Liver (tissue), 9 donors: ENCODE data around the gene MMRN1. TPM values are rescaled to one million over a fixed set of nuclear protein-coding genes. Genes with fewer than 3 reads are reported as not detected.

Source experiments
- DNase-seq: peaks from one replicate; pipeline ENCODE4 v3.0.0-alpha.2; 2017; ENCODE audit warnings: low spot score
- H3K27ac ChIP-seq, 2 donors: one replicate each; pipeline ENCODE4 v1.7.0; 2013; ENCODE audit warnings: inconsistent platforms in 2 of 2, low read length in 2 of 2, control low read depth in 1 of 2, low read depth in 1 of 2, mild to moderate bottlenecking in 1 of 2
- H3K27me3 ChIP-seq, 4 donors: one replicate each; pipeline versions ENCODE4 v1.6.1 to v1.7.0; 2013; ENCODE audit warnings: low read length in 3 of 4, inconsistent platforms in 1 of 4, mild to moderate bottlenecking in 1 of 4, moderate library complexity in 1 of 4; ENCODE audit not compliant: control insufficient read depth in 4 of 4, insufficient read depth in 4 of 4
- H3K36me3 ChIP-seq, 4 donors: one replicate each; pipeline versions ENCODE4 v1.6.1 to v1.7.0; 2013; ENCODE audit warnings: low read length in 3 of 4, mild to moderate bottlenecking in 3 of 4, low read depth in 1 of 4, moderate library complexity in 1 of 4; ENCODE audit not compliant: control insufficient read depth in 4 of 4, insufficient read depth in 3 of 4
- H3K4me1 ChIP-seq, 4 donors: one replicate each; pipeline versions ENCODE4 v1.6.1 to v1.7.0; 2013; ENCODE audit warnings: low read length in 3 of 4, mild to moderate bottlenecking in 3 of 4, moderate library complexity in 1 of 4; ENCODE audit not compliant: control insufficient read depth in 4 of 4, insufficient read depth in 4 of 4
- H3K4me3 ChIP-seq, 3 donors: one replicate each; pipeline versions ENCODE4 v1.6.1 to v1.7.0; 2013; ENCODE audit warnings: low read length in 3 of 3, control low read depth in 1 of 3, low read depth in 1 of 3, mild to moderate bottlenecking in 1 of 3
- H3K9ac ChIP-seq, 2 donors: one replicate each; pipeline ENCODE4 v1.7.0; 2013; ENCODE audit warnings: low read length in 2 of 2, mild to moderate bottlenecking in 2 of 2, moderate library complexity in 2 of 2, control low read depth in 1 of 2, low read depth in 1 of 2
- H3K9me3 ChIP-seq, 4 donors: one replicate each; pipeline versions ENCODE4 v1.6.1 to v1.7.0; 2013; ENCODE audit warnings: low read length in 3 of 4; ENCODE audit not compliant: control insufficient read depth in 4 of 4
- CTCF ChIP-seq: fragments of 150-350 bp; IDR thresholded peaks from 2 replicates; pipeline ENCODE4 v1.5.1; 2017; ENCODE audit warnings: improper control_type of control experiment, low read depth, low read length; ENCODE audit not compliant: missing input control
- EGR1 ChIP-seq, 2 donors: IDR thresholded peaks; 2 replicates each; pipeline ENCODE4 v1.6.1; 2016 to 2018; ENCODE audit warnings: antibody characterized with exemption in 2 of 2, low read depth in 2 of 2
- FOXA1 ChIP-seq: IDR thresholded peaks from 2 replicates; pipeline ENCODE4 v1.6.1; 2016; ENCODE audit warnings: antibody characterized with exemption
- FOXA2 ChIP-seq: IDR thresholded peaks from 2 replicates; pipeline ENCODE4 v1.6.1; 2016; ENCODE audit warnings: antibody characterized with exemption
- GABPA ChIP-seq, 2 donors: IDR thresholded peaks in 1 of 2; conservative IDR thresholded peaks in 1 of 2; 2 replicates each; pipeline ENCODE4 v1.6.1; 2016; ENCODE audit warnings: antibody characterized with exemption in 2 of 2, mild to moderate bottlenecking in 1 of 2, moderate library complexity in 1 of 2
- HNF4A ChIP-seq, 2 donors: conservative IDR thresholded peaks; 2 replicates each; pipeline ENCODE4 v1.6.1; 2016; ENCODE audit warnings: antibody characterized with exemption in 2 of 2, mild to moderate bottlenecking in 2 of 2
- HNF4G ChIP-seq: IDR thresholded peaks from 2 replicates; pipeline ENCODE4 v1.6.1; 2016; ENCODE audit warnings: antibody characterized with exemption
- JUND ChIP-seq, 2 donors: IDR thresholded peaks; 2 replicates each; pipeline ENCODE4 v1.6.1; 2016; ENCODE audit warnings: antibody characterized with exemption in 2 of 2
- NR2F2 ChIP-seq: IDR thresholded peaks from 2 replicates; pipeline ENCODE4 v1.6.1; 2016; ENCODE audit warnings: antibody characterized with exemption
- RAD21 ChIP-seq, 2 donors: IDR thresholded peaks; 2 replicates each; pipeline ENCODE4 v1.6.1; 2016; ENCODE audit warnings: antibody characterized with exemption in 2 of 2, mild to moderate bottlenecking in 2 of 2
- REST ChIP-seq: IDR thresholded peaks from 2 replicates; pipeline ENCODE4 v1.6.1; 2016; ENCODE audit warnings: antibody characterized with exemption, mild to moderate bottlenecking
- RXRA ChIP-seq, 2 donors: IDR thresholded peaks; 2 replicates each; pipeline ENCODE4 v1.6.1; 2017 to 2018; ENCODE audit warnings: antibody characterized with exemption in 2 of 2, mild to moderate bottlenecking in 1 of 2
- SP1 ChIP-seq: IDR thresholded peaks from 2 replicates; pipeline ENCODE4 v1.6.1; 2018; ENCODE audit warnings: antibody characterized with exemption, mild to moderate bottlenecking
- TAF1 ChIP-seq: conservative IDR thresholded peaks from 2 replicates; pipeline ENCODE4 v1.6.1; 2016; ENCODE audit warnings: antibody characterized with exemption, mild to moderate bottlenecking
- YY1 ChIP-seq: IDR thresholded peaks from 2 replicates; pipeline ENCODE4 v1.6.1; 2016; ENCODE audit warnings: antibody characterized with exemption, mild to moderate bottlenecking
- WGBS: extraction: QIAGEN DNeasy Blood & Tissue Kit; methylation state at CpG from one replicate; pipeline ENCODE4 v1.1.7; 2013; 5-methylcytosine and 5-hydroxymethylcytosine counted together
- polyA plus RNA-seq, 2 donors: library from polyadenylated mRNA; stranded (reverse) in 1 of 2; unstranded in 1 of 2; fragments of 200-250 nt in 1 of 2; fragments of >200 nt in 1 of 2; fragmentation: Nextera tagmentation in 1 of 2; extraction: Ambion mirVana in 1 of 2; gene quantifications; one replicate each; pipeline versions ENCODE4 v1.2.1 to v1.2.3, GENCODE V29; 2013 to 2015
- total RNA-seq, 2 donors: library from RNA; depleted of rRNA; stranded (reverse); fragments of >200 nt; gene quantifications; one replicate each; pipeline ENCODE4 v1.2.3, GENCODE V29; 2014
- TF ChIP-seq, protein P1 (sequence below): IDR thresholded peaks from 2 replicates; pipeline ENCODE4 v1.6.1; 2016; ENCODE audit warnings: antibody characterized with exemption
- TF ChIP-seq, protein P2 (sequence below): IDR thresholded peaks from 2 replicates; pipeline ENCODE4 v1.6.1; 2016; ENCODE audit warnings: antibody characterized with exemption
- TF ChIP-seq, protein P3 (sequence below): IDR thresholded peaks from 2 replicates; pipeline ENCODE4 v1.6.1; 2016; ENCODE audit warnings: antibody characterized with exemption
- donor health status: healthy.
- donor health status: healthy.
- donor health status: healthy.
- donor health status: healthy.
- donor health status: healthy.

Gene MMRN1
- total and polyA plus RNA-seq, 4 donors: 4.4 to 15.6 (median 10.2) TPM

DNA sequence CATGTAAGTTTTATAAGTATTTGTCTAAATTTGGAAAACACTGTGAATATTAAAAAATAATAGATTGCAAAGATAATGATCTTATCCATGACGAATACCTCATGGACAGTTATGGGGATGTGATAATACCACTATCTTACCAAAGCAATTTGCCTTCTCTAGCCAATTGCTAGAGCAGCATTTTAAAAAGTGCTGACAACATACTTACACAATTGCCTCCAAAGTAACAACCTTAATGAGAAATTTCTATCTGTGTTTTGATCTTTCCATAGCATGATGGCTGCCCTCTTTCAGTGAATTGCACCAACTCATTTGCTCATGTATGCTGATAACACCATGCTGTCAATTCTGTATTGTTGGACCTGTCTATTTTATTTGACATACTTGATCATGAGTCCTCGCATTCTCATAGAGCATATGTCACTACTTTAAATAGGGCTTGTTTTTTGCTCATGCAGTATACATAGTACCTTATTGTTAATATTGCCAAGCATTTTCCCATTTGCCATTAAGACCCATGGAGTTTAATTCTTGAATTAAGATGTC is 87.2 kb downstream of the MMRN1 start:
- DNase-seq: no peak
- H3K27me3 ChIP-seq: no peaks in the 10 kb centered on the region
- H3K4me3 ChIP-seq: no peak overlapping the region
- 82% methylated on average over 2 of the region's 2 CpGs for WGBS
- no peaks in the 10 kb centered on the region for H3K36me3 ChIP-seq
- no peak overlapping the region for H3K9ac ChIP-seq
- no peaks in the 10 kb centered on the region for H3K4me1 ChIP-seq
- no peak overlapping the region for H3K27ac ChIP-seq
- TF ChIP-seq NR2F2 (no peak), SP1 (no peak), GABPA (IDR thresholded peaks at IDR 0.05 in 1 of 2, conservative IDR thresholded peaks at IDR 0.05 in 1 of 2) (no peak), JUND (IDR thresholded peaks at IDR 0.05) (no peak), FOXA1 (no peak), HNF4A (conservative IDR thresholded peaks at IDR 0.05) (no peak), FOXA2 (no peak), CTCF (no peak), REST (no peak), EGR1 (IDR thresholded peaks at IDR 0.05; ENCODE audit: low read depth in 2 of 2) (no peak), RXRA (IDR thresholded peaks at IDR 0.05) (no peak)
- TF ChIP-seq, protein P1, sequence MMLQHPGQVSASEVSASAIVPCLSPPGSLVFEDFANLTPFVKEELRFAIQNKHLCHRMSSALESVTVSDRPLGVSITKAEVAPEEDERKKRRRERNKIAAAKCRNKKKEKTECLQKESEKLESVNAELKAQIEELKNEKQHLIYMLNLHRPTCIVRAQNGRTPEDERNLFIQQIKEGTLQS: no peak
- TF ChIP-seq, protein P2, sequence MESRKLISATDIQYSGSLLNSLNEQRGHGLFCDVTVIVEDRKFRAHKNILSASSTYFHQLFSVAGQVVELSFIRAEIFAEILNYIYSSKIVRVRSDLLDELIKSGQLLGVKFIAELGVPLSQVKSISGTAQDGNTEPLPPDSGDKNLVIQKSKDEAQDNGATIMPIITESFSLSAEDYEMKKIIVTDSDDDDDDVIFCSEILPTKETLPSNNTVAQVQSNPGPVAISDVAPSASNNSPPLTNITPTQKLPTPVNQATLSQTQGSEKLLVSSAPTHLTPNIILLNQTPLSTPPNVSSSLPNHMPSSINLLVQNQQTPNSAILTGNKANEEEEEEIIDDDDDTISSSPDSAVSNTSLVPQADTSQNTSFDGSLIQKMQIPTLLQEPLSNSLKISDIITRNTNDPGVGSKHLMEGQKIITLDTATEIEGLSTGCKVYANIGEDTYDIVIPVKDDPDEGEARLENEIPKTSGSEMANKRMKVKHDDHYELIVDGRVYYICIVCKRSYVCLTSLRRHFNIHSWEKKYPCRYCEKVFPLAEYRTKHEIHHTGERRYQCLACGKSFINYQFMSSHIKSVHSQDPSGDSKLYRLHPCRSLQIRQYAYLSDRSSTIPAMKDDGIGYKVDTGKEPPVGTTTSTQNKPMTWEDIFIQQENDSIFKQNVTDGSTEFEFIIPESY: no peak
- H3K9me3 ChIP-seq: no peaks in the 10 kb centered on the region

DNA sequence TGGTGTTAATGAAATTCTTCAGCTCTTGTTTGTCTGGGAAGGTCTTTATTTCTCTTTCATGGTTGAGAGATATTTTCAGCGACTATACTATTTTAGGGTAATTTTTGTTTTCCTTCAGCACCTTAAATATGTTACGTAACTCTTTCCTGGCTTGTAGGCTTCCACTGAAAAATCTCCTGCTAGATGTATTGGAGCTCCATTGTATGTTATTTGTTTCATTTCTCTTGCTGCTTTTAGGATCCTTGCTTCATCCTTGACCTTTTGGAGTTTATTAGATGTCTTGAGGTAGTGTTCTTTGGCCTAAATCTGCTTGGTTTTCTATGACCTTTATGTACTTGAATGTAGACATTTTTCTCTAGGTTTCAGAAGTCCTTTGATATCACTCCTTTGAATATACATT is 93.6 kb downstream of the MMRN1 start:
- Histone ChIP-seq H3K9me3 (peaks cover 0 to 2% (median 0%) of the 10 kb centered on the region in 4 donors), H3K4me3 (no peak overlapping the region), H3K4me1 (no peaks in the 10 kb centered on the region), H3K36me3 (no peaks in the 10 kb centered on the region), H3K27me3 (no peaks in the 10 kb centered on the region), H3K27ac (no peak overlapping the region), H3K9ac (no peak overlapping the region)
- WGBS: 94% methylated on average over 2 of the region's 2 CpGs
- no peak for DNase-seq
- TF ChIP-seq JUND (IDR thresholded peaks at IDR 0.05): no peak
- no peak for TF ChIP-seq FOXA1
- no peak for TF ChIP-seq NR2F2
- no peak for TF ChIP-seq FOXA2
- no peak for TF ChIP-seq YY1
- no peak for TF ChIP-seq SP1
- TF ChIP-seq EGR1 (IDR thresholded peaks at IDR 0.05; ENCODE audit: low read depth in 2 of 2): no peak
- TF ChIP-seq, protein P3, sequence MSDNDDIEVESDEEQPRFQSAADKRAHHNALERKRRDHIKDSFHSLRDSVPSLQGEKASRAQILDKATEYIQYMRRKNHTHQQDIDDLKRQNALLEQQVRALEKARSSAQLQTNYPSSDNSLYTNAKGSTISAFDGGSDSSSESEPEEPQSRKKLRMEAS: no peak
- no peak for TF ChIP-seq RAD21 (IDR thresholded peaks at IDR 0.05)
- no peak for TF ChIP-seq GABPA (IDR thresholded peaks at IDR 0.05 in 1 of 2, conservative IDR thresholded peaks at IDR 0.05 in 1 of 2)
- TF ChIP-seq, protein P1: no peak
- TF ChIP-seq RXRA (IDR thresholded peaks at IDR 0.05): no peak
- no peak for TF ChIP-seq TAF1
- no peak for TF ChIP-seq HNF4G
- TF ChIP-seq, protein P2: no peak
- TF ChIP-seq HNF4A (conservative IDR thresholded peaks at IDR 0.05): no peak
- TF ChIP-seq CTCF: no peak
